ENCODE measurements around the gene GLS. TPM values are rescaled to one million over a fixed set of nuclear protein-coding genes. Genes with fewer than 3 reads are reported as not detected.

The GLS gene
- total RNA-seq, 1 experiment from 2014 or later: 97.4 TPM

DNA sequence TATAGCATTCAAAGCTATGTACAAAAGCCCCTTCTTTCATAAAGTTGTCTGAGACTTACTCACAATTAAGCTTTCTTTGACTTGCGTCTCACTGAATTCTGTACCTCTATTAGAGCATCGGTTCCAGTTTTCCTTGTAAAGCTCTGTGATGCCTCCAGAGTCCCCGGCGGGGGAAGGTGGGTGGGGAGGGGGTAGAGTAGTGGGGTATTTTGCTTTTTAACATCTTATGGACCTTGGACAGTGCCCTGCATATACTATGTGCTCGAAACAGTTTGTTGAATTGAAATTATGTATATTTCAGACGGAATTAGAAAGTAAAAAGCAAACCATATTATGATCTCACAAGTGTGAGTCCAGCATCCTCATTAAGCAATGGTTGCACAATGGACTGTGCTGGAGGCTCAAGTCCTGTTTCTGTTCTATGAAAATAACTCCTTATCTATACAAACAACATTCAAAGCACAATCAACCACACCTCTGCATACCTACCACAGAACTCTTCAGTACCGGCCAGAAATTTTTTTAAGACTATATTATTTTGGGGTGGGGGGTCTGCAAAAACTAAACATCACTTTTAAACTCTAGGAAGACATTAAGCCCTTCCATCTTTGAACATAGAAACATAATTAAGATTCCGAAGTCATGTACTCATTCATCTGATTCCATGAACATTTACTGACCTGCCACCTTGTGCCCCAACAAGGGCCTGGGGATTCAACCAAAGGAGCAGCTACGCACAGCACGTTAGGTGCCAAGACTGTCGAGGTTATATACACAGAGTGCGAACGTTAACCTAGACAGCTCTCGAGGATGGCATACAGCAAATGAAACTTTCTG lies 132.4 kb downstream of the GLS start (continued):
- TF ChIP-seq, protein P1, sequence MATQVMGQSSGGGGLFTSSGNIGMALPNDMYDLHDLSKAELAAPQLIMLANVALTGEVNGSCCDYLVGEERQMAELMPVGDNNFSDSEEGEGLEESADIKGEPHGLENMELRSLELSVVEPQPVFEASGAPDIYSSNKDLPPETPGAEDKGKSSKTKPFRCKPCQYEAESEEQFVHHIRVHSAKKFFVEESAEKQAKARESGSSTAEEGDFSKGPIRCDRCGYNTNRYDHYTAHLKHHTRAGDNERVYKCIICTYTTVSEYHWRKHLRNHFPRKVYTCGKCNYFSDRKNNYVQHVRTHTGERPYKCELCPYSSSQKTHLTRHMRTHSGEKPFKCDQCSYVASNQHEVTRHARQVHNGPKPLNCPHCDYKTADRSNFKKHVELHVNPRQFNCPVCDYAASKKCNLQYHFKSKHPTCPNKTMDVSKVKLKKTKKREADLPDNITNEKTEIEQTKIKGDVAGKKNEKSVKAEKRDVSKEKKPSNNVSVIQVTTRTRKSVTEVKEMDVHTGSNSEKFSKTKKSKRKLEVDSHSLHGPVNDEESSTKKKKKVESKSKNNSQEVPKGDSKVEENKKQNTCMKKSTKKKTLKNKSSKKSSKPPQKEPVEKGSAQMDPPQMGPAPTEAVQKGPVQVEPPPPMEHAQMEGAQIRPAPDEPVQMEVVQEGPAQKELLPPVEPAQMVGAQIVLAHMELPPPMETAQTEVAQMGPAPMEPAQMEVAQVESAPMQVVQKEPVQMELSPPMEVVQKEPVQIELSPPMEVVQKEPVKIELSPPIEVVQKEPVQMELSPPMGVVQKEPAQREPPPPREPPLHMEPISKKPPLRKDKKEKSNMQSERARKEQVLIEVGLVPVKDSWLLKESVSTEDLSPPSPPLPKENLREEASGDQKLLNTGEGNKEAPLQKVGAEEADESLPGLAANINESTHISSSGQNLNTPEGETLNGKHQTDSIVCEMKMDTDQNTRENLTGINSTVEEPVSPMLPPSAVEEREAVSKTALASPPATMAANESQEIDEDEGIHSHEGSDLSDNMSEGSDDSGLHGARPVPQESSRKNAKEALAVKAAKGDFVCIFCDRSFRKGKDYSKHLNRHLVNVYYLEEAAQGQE (IDR thresholded peaks at IDR 0.05; ENCODE audit: low read depth): no peak
- TF ChIP-seq EZH2phosphoT487 (IDR thresholded peaks at IDR 0.05; ENCODE audit: borderline replicate concordance) (no peak), SRF (IDR thresholded peaks at IDR 0.05; ENCODE audit: low read depth) (no peak), ZNF274 (IDR thresholded peaks at IDR 0.05; ENCODE audit: low read depth, low read length) (no peak), EZH2 (IDR thresholded peaks at IDR 0.05) (no peak), POLR2AphosphoS5 (IDR thresholded peaks at IDR 0.05; ENCODE audit: low read depth, low read length) (no peak), SP1 (IDR thresholded peaks at IDR 0.05; ENCODE audit: low read depth) (no peak), JUND (IDR thresholded peaks at IDR 0.05) (no peak)
- TF ChIP-seq, protein P2, sequence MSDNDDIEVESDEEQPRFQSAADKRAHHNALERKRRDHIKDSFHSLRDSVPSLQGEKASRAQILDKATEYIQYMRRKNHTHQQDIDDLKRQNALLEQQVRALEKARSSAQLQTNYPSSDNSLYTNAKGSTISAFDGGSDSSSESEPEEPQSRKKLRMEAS (IDR thresholded peaks at IDR 0.05): no peak

DNA sequence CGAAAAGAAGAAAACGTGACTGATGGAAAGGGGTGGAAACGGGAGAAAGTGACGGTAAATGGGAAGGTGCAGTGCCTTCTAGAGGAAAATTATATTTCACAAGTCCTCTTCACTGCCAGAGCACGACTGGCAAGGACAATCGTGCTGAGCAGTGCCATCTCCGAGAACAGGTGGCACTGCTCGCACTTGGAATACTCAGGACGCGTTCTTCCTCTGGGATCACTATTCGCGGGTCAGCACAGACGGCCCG lies 133.0 kb downstream of the GLS start:
- peaks cover 4 to 21% of the 10 kb centered on the region in 2 experiments; a peak in 3 of 4 replicates for H3K4me1 ChIP-seq (ENCODE audit: control insufficient read depth in 1 of 2, insufficient read depth in 2 of 2, low read length in 2 of 2)
- CTCF ChIA-PET: no interaction called here

More for the DNA sequence above, 133.0 kb downstream of the GLS start:
- Histone ChIP-seq H4K20me1 (ENCODE audit: insufficient read depth) (no peaks in the 10 kb centered on the region), H3K4me2 (ENCODE audit: low read length) (peak overlapping the region; percentile 85), H3K9me3 (ENCODE audit: control insufficient read depth in 1 of 2, insufficient read depth in 1 of 2, low read depth in 1 of 2, low read length in 2 of 2) (no peaks in the 10 kb centered on the region), H2AFZ (ENCODE audit: low read depth, low read length, poor library complexity, severe bottlenecking) (no peak overlapping the region), H3K27me3 (ENCODE audit: insufficient read depth, low read length) (no peaks in the 10 kb centered on the region), H3K36me3 (ENCODE audit: control insufficient read depth in 1 of 2, insufficient read depth in 2 of 2, low read length in 2 of 2) (peaks cover 8 to 14% of the 10 kb centered on the region in 2 experiments; a peak in 3 of 4 replicates), H3K4me3 (replicated peaks in 1 of 2; ENCODE audit: low read depth in 1 of 2, low read length in 2 of 2) (peak overlapping the region; percentile 79 to 83), H3K9me2 (ENCODE audit: insufficient read depth) (no peaks in the 10 kb centered on the region), H3K27ac (ENCODE audit: low read depth, low read length) (peak overlapping the region; percentile 84), H3K9ac (ENCODE audit: low read length) (peak overlapping the region; percentile 90), H3K79me2 (ENCODE audit: insufficient read depth, low read length) (peaks cover 36% of the 10 kb centered on the region)
- ChIA-PET POLR2A (no interaction called here), RAD21 (ENCODE audit: low non-redundant PET in 1 of 2, low total read pairs in 2 of 2, uncharacterized antibody in 2 of 2, unreplicated experiment in 2 of 2) (no interaction called here)
- DNase-seq (ENCODE audit: low read depth, low spot score) (no peak), ATAC-seq (no peak)
- no peak for TF ChIP-seq RAD21 (IDR thresholded peaks at IDR 0.05; ENCODE audit: low read depth)
- TF ChIP-seq CEBPB (IDR thresholded peaks at IDR 0.05; ENCODE audit: low read depth): no peak
- no peak for TF ChIP-seq SP1 (IDR thresholded peaks at IDR 0.05; ENCODE audit: low read depth)
- TF ChIP-seq POLR2AphosphoS5 (IDR thresholded peaks at IDR 0.05; ENCODE audit: low read depth, low read length): no peak
- no peak for TF ChIP-seq POLR2A (IDR thresholded peaks at IDR 0.05; ENCODE audit: borderline replicate concordance, extremely low read depth, insufficient read depth, insufficient read length)
- no peak for TF ChIP-seq TCF7L2 (IDR thresholded peaks at IDR 0.05; ENCODE audit: borderline replicate concordance, extremely low read depth, insufficient read depth, insufficient read length)
- no peak for TF ChIP-seq JUND (IDR thresholded peaks at IDR 0.05)
- TF ChIP-seq EZH2 (IDR thresholded peaks at IDR 0.05): no peak
- TF ChIP-seq ZFX (IDR thresholded peaks at IDR 0.05): no peak
- TF ChIP-seq, protein P3, sequence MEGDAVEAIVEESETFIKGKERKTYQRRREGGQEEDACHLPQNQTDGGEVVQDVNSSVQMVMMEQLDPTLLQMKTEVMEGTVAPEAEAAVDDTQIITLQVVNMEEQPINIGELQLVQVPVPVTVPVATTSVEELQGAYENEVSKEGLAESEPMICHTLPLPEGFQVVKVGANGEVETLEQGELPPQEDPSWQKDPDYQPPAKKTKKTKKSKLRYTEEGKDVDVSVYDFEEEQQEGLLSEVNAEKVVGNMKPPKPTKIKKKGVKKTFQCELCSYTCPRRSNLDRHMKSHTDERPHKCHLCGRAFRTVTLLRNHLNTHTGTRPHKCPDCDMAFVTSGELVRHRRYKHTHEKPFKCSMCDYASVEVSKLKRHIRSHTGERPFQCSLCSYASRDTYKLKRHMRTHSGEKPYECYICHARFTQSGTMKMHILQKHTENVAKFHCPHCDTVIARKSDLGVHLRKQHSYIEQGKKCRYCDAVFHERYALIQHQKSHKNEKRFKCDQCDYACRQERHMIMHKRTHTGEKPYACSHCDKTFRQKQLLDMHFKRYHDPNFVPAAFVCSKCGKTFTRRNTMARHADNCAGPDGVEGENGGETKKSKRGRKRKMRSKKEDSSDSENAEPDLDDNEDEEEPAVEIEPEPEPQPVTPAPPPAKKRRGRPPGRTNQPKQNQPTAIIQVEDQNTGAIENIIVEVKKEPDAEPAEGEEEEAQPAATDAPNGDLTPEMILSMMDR (IDR thresholded peaks at IDR 0.05 in 2 of 3, conservative IDR thresholded peaks at IDR 0.05 in 1 of 3; ENCODE audit: borderline replicate concordance in 1 of 3, insufficient read depth in 1 of 3, low read depth in 2 of 3, low read length in 2 of 3): no peak
- no peak for TF ChIP-seq EZH2phosphoT487 (IDR thresholded peaks at IDR 0.05; ENCODE audit: borderline replicate concordance)
- intact Hi-C loops (cut with micrococcal nuclease): no loop called here
- BruUV-seq (replicated peaks): no TSS peak

Measured in HCT116 (cell line).